C4-2B (cell line): Measurements from ENCODE around the gene EXOC6B.

Source experiments
- H3K27ac ChIP-seq: fragments of 450-650 bp; 2 replicates; pipeline ENCODE4 v1.5.1; 2017
- ZFX ChIP-seq: fragments of 450-650 bp; IDR thresholded peaks from 2 replicates; pipeline ENCODE4 v1.6.1; 2017
- TF ChIP-seq, protein P1 (sequence below): fragments of 450-650 bp; conservative IDR thresholded peaks from 2 replicates; pipeline ENCODE4 v1.5.1; 2017; ENCODE audit warnings: mild to moderate bottlenecking

The EXOC6B gene

DNA sequence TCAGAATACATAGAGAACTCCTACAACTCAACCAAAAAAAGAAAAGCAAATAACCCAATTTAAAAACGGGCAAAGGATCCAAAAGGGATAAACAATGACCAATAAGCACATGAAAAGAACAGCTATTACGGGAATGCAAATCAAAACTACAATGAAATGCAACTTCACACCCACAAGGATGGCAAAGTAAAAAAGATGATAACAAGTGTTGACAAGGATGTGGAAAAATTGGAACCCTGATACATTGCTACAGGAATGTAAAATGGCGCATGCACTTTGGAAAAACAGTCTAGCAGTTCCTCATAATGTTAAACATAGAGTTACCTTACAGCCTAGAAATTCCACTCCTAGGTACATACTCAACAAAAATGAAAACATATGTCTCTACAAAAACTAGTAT is 4.7 kb downstream of the EXOC6B start:
- no peak for TF ChIP-seq ZFX
- TF ChIP-seq, protein P1, sequence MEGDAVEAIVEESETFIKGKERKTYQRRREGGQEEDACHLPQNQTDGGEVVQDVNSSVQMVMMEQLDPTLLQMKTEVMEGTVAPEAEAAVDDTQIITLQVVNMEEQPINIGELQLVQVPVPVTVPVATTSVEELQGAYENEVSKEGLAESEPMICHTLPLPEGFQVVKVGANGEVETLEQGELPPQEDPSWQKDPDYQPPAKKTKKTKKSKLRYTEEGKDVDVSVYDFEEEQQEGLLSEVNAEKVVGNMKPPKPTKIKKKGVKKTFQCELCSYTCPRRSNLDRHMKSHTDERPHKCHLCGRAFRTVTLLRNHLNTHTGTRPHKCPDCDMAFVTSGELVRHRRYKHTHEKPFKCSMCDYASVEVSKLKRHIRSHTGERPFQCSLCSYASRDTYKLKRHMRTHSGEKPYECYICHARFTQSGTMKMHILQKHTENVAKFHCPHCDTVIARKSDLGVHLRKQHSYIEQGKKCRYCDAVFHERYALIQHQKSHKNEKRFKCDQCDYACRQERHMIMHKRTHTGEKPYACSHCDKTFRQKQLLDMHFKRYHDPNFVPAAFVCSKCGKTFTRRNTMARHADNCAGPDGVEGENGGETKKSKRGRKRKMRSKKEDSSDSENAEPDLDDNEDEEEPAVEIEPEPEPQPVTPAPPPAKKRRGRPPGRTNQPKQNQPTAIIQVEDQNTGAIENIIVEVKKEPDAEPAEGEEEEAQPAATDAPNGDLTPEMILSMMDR: no peak
- no peak overlapping the region for H3K27ac ChIP-seq

DNA sequence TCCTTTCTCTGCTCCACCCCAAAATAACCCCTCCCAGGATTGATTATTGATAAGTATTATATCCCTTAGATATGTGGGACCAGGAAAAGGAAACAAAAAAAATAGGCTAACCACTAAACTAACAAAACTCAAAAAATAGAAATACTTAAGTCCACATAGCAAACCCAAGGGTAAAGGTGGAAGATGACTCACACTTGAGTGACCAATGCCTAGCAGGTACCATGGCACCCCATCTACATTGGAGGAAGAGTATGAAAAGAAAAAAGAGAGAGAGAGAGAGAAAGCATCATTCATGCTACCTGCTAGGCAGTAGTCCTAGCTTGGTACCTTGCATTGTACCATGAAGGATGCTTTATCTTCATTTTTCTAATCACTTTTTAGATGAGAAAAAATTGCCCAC is 6.3 kb downstream of the EXOC6B start:
- no peak for TF ChIP-seq ZFX
- TF ChIP-seq, protein P1: no peak

DNA sequence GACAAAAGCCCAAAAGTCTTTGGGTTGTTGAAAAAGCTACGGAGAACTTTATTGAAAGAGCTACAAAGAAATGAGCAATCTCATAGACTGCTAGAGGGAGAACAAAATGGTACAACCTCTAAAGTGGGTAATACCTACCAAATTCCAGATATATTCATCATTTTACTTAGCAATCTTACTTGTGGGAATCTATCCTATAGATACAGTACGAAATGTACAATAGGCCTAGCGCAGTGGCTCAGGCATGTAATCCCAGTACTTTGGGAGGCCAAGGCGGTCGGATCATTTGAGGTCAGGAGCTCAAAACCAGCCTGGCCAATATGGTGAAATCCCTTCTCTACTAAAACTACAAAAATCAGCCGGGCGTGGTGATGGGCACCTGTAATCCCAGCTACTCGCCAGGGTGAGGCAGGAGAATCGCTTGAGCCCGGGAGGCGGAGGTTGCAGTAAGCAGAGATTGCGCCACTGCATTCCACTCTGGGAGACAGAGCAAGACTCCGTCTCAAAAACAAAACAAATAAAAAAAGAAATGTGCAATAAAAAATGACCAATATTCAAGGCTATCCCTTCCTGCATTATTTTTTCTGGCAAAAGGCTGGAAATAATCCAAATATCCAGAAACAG is 10.1 kb downstream of the EXOC6B start:
- no peak overlapping the region for H3K27ac ChIP-seq
- no peak for TF ChIP-seq ZFX
- TF ChIP-seq, protein P1: no peak

More for the DNA sequence above, 6.3 kb downstream of the EXOC6B start:
- no peak overlapping the region for H3K27ac ChIP-seq

DNA sequence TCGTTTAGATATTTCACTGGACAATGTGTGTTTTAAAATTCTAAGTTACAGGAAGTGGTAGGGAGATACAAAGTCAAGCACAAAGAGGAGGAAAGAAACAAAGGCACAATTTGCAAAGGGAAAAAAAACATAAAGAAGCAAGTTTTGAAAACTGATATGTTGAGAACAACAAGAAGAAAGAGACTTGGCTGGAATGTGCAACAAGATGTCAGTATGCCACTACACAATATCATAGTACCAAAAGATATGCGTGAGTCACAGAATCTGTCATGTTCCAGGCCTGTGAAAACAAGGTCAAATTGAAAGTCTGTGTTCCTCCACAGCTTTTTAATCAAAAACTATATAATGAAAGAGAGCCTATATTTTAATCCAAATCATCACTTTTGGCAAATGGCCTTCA is 12.0 kb downstream of the EXOC6B start:
- TF ChIP-seq, protein P1: no peak
- TF ChIP-seq ZFX: no peak
- H3K27ac ChIP-seq: no peak overlapping the region

DNA sequence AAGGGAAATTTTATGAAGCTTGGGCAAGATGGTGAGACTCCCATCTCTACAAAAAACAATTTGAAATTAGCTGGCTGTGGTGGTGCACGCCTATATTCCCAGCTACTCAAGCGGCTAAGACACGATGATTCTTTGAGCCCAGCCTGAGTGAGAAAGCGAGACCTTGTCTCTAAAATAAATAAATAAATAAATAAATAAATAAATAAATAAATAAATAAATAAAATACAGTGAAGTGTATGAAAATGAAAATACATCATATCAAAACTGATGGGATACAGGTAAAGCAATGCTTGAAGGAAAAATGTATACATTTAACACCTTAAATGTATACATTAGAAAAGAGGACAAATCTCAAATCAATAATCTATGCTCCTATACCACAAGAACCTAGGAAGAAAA is 15.7 kb downstream of the EXOC6B start:
- H3K27ac ChIP-seq: no peak overlapping the region
- no peak for TF ChIP-seq ZFX
- TF ChIP-seq, protein P1: no peak

DNA sequence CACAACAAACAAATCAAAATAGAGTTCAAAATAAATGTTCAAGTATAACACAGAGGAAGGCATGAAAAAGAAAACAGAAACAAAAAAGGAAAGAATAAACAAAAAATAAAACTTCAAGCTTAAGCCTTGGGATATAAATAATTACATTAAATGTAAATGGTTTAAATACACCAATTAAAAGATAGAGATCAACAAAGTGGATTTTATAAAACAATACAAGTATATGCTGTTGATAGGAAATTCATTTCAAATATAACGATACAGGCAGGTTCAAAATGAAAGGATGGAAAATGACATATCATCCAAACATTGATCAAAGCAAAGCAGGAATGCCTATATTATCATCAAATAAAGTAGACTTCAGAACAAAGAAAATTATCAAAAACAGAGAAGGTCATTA is 16.7 kb downstream of the EXOC6B start:
- TF ChIP-seq, protein P1: no peak
- no peak for TF ChIP-seq ZFX
- H3K27ac ChIP-seq: no peak overlapping the region

DNA sequence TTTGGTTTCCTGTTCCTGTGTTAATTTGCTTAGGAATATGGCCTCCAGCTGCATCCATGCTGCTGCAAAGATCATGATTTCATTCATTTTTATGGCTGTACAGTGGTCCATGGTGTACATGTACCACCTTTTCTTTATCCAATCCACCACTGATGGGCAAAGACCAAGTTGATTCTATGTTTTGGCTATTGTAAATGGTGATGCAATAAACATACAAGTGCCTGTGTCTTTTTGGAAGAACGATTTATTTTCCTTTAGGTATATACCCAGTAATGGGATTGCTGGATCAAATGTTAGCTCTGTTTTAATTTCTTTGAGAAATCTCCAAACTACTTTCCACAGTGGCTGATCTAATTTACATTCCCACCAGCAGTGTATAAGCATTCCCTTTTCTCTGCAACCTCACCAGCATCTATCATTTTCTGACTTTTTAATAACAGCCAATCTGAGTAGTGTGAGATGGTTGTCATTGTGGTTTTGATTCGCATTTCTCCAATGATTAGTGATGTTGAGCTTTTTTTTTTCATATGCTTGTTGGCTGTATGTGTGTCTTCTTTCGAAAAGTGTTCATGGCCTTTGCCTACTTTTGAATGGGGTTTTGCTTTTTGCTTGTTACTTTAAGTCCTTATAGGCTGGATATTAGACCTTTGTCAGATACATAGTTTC is 19.4 kb downstream of the EXOC6B start:
- TF ChIP-seq ZFX: no peak
- TF ChIP-seq, protein P1: no peak
- H3K27ac ChIP-seq: no peak overlapping the region
